Measurements from ENCODE around the gene ATG2A.

The ATG2A gene

DNA sequence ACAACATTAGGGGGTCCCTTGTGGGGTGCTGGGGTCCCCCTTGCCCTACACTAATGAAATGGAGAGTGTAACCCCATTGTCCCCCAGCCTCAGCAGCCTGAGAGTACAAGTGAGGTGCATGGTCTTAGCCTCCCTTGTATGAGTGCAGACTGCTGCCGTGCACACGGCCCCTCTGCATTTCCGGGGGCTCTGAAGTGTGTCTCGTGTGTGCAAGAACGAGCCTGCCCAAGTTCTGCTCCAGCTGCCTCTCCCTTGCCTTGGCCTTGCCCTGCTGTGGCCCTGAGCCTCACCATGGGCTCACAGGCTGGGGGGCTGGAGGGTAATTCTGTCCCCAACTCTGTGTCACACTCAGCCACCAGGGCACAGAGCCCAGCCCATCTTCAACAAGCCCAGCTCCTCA, 33.4 kb downstream of the ATG2A start:
- DNase-seq: no peak

DNA sequence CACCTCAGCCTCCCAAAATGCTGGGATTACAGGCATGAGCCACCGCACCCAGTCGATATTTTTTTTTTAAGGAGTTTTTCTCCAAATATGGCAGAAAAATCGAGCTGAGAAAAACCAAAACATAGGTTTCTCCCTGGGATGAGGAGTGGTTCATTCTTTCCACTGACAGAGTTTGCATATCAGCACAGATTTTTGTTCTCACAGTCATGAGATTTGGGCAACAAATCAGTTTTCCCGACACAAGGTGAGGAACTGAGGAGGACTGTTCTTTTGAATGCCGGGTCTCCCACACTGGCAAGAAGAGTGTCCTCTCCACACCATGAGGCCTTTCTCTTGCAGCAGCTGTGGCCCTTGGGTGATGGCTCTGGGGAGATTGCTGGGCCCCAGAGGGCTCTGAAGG, 34.8 kb downstream of the ATG2A start:
- no peak for DNase-seq

DNA sequence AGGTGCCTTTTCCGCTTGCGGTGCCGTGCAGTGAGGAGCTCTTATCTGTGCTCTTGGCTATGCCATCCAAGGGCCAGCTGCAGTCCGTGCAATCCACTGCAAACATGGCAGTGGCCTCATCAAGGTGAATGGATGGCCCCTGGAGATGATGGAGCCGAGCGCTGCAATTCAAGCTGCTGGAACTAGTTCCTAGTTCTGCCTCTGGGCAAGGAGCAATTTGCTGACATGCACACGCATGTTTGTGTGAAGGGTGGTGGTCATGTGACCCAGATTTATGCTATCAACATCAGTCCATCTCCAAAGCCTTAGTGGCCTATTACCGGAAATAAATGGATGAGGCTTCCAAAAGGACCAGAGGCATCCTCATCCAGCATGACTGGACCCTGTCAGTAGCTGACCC, 35.5 kb downstream of the ATG2A start:
- DNase-seq: no peak

- DNase-seq: no peak
These were observed 36.6 kb downstream of the ATG2A start for GRCh38 chr11:64880240-64881001.

GRCh38 chr11:64879244-64879900, 37.6 kb downstream of the ATG2A start:
- no peak for DNase-seq

DNA sequence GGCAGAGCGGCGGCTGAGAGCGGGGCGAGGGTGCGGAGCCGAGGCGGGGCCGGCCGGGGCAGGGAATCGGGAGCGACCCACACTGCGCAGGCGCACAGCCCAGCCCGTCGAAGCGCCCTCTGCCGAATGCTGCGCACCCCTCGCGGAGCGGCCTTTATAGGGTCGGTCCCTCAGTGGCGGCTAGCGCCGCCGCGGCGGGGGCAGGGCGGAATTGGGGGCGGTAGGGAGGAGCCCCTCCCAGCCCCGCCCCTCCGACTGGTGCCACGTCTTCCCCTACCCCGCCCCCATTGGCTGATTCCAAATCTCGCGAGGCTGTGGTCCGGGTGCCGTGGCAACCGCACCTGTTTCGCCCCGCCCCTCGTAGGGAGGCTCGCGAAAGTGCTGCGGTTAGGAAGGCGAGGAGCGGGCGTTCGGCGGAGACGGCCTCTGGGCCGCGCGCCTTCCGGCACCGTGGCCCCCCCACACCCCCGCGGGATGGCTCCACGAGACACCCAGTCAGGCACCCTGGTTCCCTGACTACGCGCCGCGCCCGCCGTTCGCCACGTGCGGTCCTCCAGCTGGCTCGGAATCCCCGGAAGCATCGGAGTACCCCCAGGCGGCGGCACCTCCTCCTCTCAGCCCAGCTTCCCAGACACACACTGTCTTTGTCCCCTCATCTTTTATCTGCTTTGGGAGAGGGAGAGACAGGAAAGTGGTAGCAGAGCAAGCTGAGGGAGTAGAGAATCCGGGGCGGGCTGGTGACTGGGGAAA, 38.3 kb downstream of the ATG2A start, which contains the start of gene EHD1:
Gene EHD1 (minus strand): TSS at position 128 of the 750 bp plus-strand sequence. CDS start 157 bp downstream, outside the sequence.
- peak; percentile 100 for DNase-seq

DNA sequence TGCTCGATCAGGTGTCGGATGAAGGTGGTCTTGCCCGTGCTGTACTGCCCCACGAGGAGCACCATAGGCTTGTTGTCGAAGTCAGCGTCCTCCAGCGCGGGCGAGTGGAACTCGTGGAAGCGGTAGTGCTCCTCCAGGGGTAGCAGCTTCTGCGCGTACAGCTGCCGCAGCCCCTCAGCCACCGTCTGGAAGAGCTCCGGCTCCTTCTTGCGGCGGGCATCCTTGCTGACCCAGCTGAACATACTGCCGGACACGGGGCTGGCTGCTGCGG, 38.9 kb downstream of the ATG2A start:
- DNase-seq: no peak

- no peak for DNase-seq
These were observed 39.4 kb downstream of the ATG2A start for GRCh38 chr11:64877390-64878222.

- DNase-seq: no peak
These were observed 40.1 kb downstream of the ATG2A start for GRCh38 chr11:64876835-64877341.

DNA sequence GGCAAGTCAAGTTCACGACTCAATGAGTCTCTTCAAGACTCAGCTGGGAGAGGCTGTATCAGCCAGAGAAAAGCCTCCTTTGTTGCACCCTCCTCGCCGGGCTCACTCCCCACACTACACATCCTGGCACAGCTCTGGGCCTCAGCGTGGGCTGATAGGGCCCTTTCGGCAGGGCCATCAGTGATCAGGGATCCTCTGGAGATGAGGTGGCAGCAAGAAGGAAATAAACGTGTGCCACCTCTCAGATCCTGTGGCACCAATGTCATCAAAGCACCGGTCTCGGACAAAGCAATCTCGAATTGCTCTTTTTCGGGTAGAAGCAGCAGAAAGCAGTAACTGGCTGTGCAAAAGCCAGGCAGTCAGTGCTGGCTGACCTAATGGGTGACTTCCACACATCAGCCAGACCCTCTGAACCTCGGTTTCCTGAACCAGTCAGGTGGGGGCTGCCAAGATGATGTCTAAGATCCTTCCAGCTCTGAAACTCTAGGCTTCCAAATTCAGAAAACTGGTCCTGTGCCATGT, 40.7 kb downstream of the ATG2A start:
- no peak for DNase-seq

GRCh38 chr11:64875369-64876228, 41.4 kb downstream of the ATG2A start:
- peak; percentile 78 for DNase-seq

- no peak for DNase-seq
These were observed 42.4 kb downstream of the ATG2A start for GRCh38 chr11:64874308-64875240.

GRCh38 chr11:64872790-64873488, 44.1 kb downstream of the ATG2A start:
- DNase-seq: no peak

- DNase-seq: no peak
These were observed 45.5 kb downstream of the ATG2A start for GRCh38 chr11:64871492-64871891.

GRCh38 chr11:64870893-64871466, 46.0 kb downstream of the ATG2A start:
- DNase-seq: peak; percentile 53

DNA sequence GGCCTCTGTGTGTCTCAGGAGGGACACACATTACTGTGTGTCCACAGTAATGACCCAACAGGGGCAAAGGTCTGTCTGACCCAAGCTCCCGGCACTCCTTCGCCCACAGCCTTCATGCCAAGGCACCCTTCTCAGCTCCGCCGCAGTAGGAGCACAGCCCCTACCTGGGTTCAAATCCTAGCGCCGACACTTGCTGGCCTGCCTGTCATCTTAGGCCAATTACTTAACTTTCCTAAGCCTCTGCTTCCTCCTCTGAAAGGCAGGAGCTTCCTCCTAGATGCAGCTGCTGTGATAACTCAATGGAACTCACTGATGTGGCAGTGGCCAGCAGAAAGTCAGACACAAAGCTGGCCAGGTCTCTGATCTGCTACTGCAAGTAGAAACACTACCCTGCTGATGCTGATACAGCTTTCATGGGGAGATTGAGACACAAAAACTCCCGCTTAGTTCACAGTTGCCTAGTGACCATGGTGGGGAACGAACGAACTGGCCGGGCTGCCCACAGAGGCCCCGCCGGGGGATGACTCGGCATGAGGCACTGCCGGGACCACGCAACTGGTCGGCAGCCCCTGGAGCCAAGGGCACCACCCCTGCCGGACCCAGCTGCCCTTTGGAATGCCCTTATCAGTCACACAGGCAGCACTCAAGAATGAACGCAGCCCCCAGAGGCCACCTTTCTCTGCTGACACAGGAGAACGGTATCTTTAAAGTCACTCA, 46.7 kb downstream of the ATG2A start:
- peak; percentile 81 for DNase-seq

GRCh38 chr11:64869571-64870175, 47.3 kb downstream of the ATG2A start:
- DNase-seq: no peak

DNA sequence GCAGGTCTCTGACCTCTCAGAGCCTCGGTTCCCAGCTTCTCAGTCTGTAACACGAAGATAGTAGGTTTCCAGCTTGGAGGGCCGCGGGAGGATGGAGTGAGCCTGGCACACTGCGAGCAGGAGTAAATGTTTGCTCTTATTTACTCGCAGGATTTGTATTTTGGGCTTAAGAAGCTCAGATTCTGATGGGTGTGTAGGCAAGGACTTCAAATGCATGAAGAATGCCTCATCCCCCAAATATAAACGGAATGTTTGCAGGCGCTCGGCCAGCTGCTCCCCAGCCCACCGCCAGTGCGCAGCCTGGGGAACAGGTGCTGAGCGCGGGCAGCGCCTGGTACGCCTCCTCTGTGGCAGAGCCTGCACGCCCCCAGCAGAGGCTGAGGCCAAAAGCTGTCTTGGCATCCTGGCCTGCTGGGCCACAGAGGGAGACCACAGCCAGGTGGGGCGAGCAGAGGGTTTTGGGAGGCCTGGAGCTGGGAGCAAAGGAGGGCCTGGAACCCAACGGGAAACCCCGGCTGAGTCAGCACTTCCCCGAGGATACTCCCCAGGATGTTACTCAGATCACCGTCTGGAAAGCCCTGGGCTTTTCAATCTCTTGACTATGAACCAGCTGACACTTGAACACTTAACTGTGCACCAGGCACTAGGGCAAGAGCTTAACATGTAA, 48.0 kb downstream of the ATG2A start:
- no peak for DNase-seq
